Activated T-cell treated with anti-CD3 and anti-CD28 coated beads, Interleukin-2, amount 50 U/mL, for 72 hours (primary cell): ENCODE data around the gene MLEC. TPM values are rescaled to one million over a fixed set of nuclear protein-coding genes. Genes with fewer than 3 reads are reported as not detected.

ENCODE experiments used
- ATAC-seq, 2 donors: fragments of 150-1000 bp; cut with Tn5 transposase; replicated peaks in 1 of 2; 2 replicates each; pipeline ENCODE4 v1.10.0; 2021; ENCODE audit warnings: moderate library complexity in 2 of 2, mild to moderate bottlenecking in 1 of 2
- DNase-seq, 2 donors: peaks; one replicate each; pipeline ENCODE4 v3.0.0; 2021 to 2022; ENCODE audit warnings: mixed read lengths in 1 of 2
- H3K27ac Mint-ChIP-seq: one replicate; pipeline ENCODE4 v1.8.0; 2022; ENCODE audit warnings: mild to moderate bottlenecking, moderate library complexity, mixed read lengths
- H3K27me3 Mint-ChIP-seq: one replicate; pipeline ENCODE4 v1.8.0; 2022; ENCODE audit warnings: low read depth, mixed read lengths
- H3K36me3 Mint-ChIP-seq, 2 donors: one replicate each; pipeline ENCODE4 v1.8.0; 2022; ENCODE audit warnings: mixed read lengths in 2 of 2, mild to moderate bottlenecking in 1 of 2; ENCODE audit not compliant: insufficient read depth in 2 of 2
- H3K4me1 Mint-ChIP-seq: one replicate; pipeline ENCODE4 v1.8.0; 2022; ENCODE audit warnings: low read depth, mixed read lengths
- H3K4me3 Mint-ChIP-seq, 2 donors: one replicate each; pipeline ENCODE4 v1.8.0; 2022; ENCODE audit warnings: mild to moderate bottlenecking in 2 of 2, mixed read lengths in 2 of 2, moderate library complexity in 2 of 2
- H3K9me3 Mint-ChIP-seq, 2 donors: one replicate each; pipeline ENCODE4 v1.8.0; 2022; ENCODE audit warnings: mixed read lengths in 2 of 2
- total RNA-seq, 2 donors: library from RNA; stranded (reverse); gene quantifications; one replicate each; pipeline ENCODE4 v1.2.3, GENCODE V29; 2022

MLEC gene
- total RNA-seq, 2 donors from 2014 or later = 75.7 to 88.9 TPM

- no peaks in the 10 kb centered on the region for H3K27me3 Mint-ChIP-seq
- no peak overlapping the region for H3K4me3 Mint-ChIP-seq
- ATAC-seq = no peak
- H3K36me3 Mint-ChIP-seq = peaks cover 3 to 5% of the 10 kb centered on the region in 2 donors
- no peaks in the 10 kb centered on the region for H3K9me3 Mint-ChIP-seq
- no peak overlapping the region for H3K27ac Mint-ChIP-seq
- H3K4me1 Mint-ChIP-seq = peaks cover 10% of the 10 kb centered on the region
- no peak for DNase-seq
These were observed 19.1 kb downstream of the MLEC start for GRCh38 chr12:120706029-120706428.

- Mint-ChIP-seq H3K27ac (no peak overlapping the region), H3K27me3 (no peaks in the 10 kb centered on the region), H3K4me3 (no peak overlapping the region)
These were observed 21.7 kb downstream of the MLEC start for GRCh38 chr12:120708651-120709050.

GRCh38 chr12:120710031-120710804 lies 23.3 kb downstream of the MLEC start, which contains the start of gene UNC119B:
UNC119B (plus strand) TSS chr12:120710458; CDS start chr12:120710475, 17 bp downstream.
- peak; percentile 85 to 87 for ATAC-seq
- Mint-ChIP-seq H3K36me3 (peaks cover 3 to 8% of the 10 kb centered on the region in 2 donors), H3K4me1 (peaks cover 40% of the 10 kb centered on the region), H3K27ac (peak within 1 kb of the TSS; percentile 95), H3K4me3 (peak within 1 kb of the TSS; percentile 82 to 89), H3K27me3 (no peaks in the 10 kb centered on the region), H3K9me3 (no peaks in the 10 kb centered on the region)
- DNase-seq = peak; percentile 82 to 84

More at GRCh38 chr12:120708651-120709050, 21.7 kb downstream of the MLEC start:
- H3K9me3 Mint-ChIP-seq = no peaks in the 10 kb centered on the region
- DNase-seq (no peak), ATAC-seq (no peak)
- peaks cover 3 to 4% of the 10 kb centered on the region in 2 donors for H3K36me3 Mint-ChIP-seq
- H3K4me1 Mint-ChIP-seq = peaks cover 33% of the 10 kb centered on the region

- Mint-ChIP-seq H3K27ac (peak overlapping the region; percentile 92), H3K9me3 (no peaks in the 10 kb centered on the region), H3K27me3 (no peaks in the 10 kb centered on the region), H3K36me3 (peaks cover 3 to 8% of the 10 kb centered on the region in 2 donors), H3K4me1 (peaks cover 40% of the 10 kb centered on the region), H3K4me3 (peak overlapping the region; percentile 82 to 89)
- peak; percentile 41 to 48 for ATAC-seq
- peak; percentile 43 to 47 for DNase-seq
These were observed 23.9 kb downstream of the MLEC start for GRCh38 chr12:120710805-120711296.

- H3K4me3 Mint-ChIP-seq = peak overlapping the region; percentile 82 to 89
- no peak for DNase-seq
- no peaks in the 10 kb centered on the region for H3K9me3 Mint-ChIP-seq
- peak overlapping the region; percentile 92 for H3K27ac Mint-ChIP-seq
- peaks cover 40% of the 10 kb centered on the region for H3K4me1 Mint-ChIP-seq
- ATAC-seq = no peak
- peaks cover 6 to 9% of the 10 kb centered on the region in 2 donors for H3K36me3 Mint-ChIP-seq
- no peaks in the 10 kb centered on the region for H3K27me3 Mint-ChIP-seq
These were observed 24.5 kb downstream of the MLEC start for GRCh38 chr12:120711411-120711810.

- ATAC-seq (no peak), DNase-seq (no peak)
- Mint-ChIP-seq H3K4me3 (peak overlapping the region; percentile 82 to 89), H3K27me3 (no peaks in the 10 kb centered on the region), H3K9me3 (no peaks in the 10 kb centered on the region), H3K36me3 (peaks cover 7 to 12% of the 10 kb centered on the region in 2 donors), H3K27ac (no peak overlapping the region), H3K4me1 (peaks cover 40% of the 10 kb centered on the region)
These were observed 25.7 kb downstream of the MLEC start for GRCh38 chr12:120712610-120713009.

GRCh38 chr12:120713861-120714482 lies 27.0 kb downstream of the MLEC start:
- Mint-ChIP-seq H3K27me3 (no peaks in the 10 kb centered on the region), H3K36me3 (peaks cover 7 to 20% of the 10 kb centered on the region in 2 donors), H3K4me3 (peak overlapping the region; percentile 37 to 62), H3K27ac (peak overlapping the region; percentile 90), H3K9me3 (no peaks in the 10 kb centered on the region), H3K4me1 (peaks cover 48% of the 10 kb centered on the region)
- DNase-seq (peak; percentile 80 to 83), ATAC-seq (peak; percentile 65)

- DNase-seq = no peak
- ATAC-seq = no peak
- no peaks in the 10 kb centered on the region for H3K27me3 Mint-ChIP-seq
- H3K4me3 Mint-ChIP-seq = no peak overlapping the region
- H3K27ac Mint-ChIP-seq = no peak overlapping the region
- H3K4me1 Mint-ChIP-seq = peaks cover 32% of the 10 kb centered on the region
- no peaks in the 10 kb centered on the region for H3K9me3 Mint-ChIP-seq
- H3K36me3 Mint-ChIP-seq = peaks cover 4 to 31% of the 10 kb centered on the region in 2 donors
These were observed 31.1 kb downstream of the MLEC start for GRCh38 chr12:120718055-120718454.

GRCh38 chr12:120719072-120719471 lies 32.1 kb downstream of the MLEC start:
- DNase-seq (no peak), ATAC-seq (no peak)
- no peak overlapping the region for H3K4me3 Mint-ChIP-seq
- H3K27me3 Mint-ChIP-seq = no peaks in the 10 kb centered on the region
- H3K9me3 Mint-ChIP-seq = no peaks in the 10 kb centered on the region
- H3K36me3 Mint-ChIP-seq = peaks cover 4 to 33% of the 10 kb centered on the region in 2 donors
- H3K27ac Mint-ChIP-seq = no peak overlapping the region
- H3K4me1 Mint-ChIP-seq = peaks cover 25% of the 10 kb centered on the region

GRCh38 chr12:120719496-120720233 lies 32.7 kb downstream of the MLEC start:
- DNase-seq = no peak
- no peak for ATAC-seq
- H3K36me3 Mint-ChIP-seq = peaks cover 4 to 31% of the 10 kb centered on the region in 2 donors

GRCh38 chr12:120720234-120720986 lies 33.5 kb downstream of the MLEC start:
- Mint-ChIP-seq H3K4me1 (peaks cover 32% of the 10 kb centered on the region), H3K27me3 (no peaks in the 10 kb centered on the region), H3K9me3 (no peaks in the 10 kb centered on the region), H3K27ac (no peak overlapping the region), H3K4me3 (no peak overlapping the region), H3K36me3 (peaks cover 4 to 30% of the 10 kb centered on the region in 2 donors)
- ATAC-seq = no peak
- no peak for DNase-seq

More at GRCh38 chr12:120719496-120720233, 32.7 kb downstream of the MLEC start:
- H3K27ac Mint-ChIP-seq = no peak overlapping the region
- H3K4me3 Mint-ChIP-seq = no peak overlapping the region
- no peaks in the 10 kb centered on the region for H3K9me3 Mint-ChIP-seq
- H3K27me3 Mint-ChIP-seq = no peaks in the 10 kb centered on the region
- H3K4me1 Mint-ChIP-seq = peaks cover 25% of the 10 kb centered on the region
